Activated naive CD4-positive, alpha-beta T cell treated with anti-CD3 and anti-CD28 coated beads, Interleukin-2, amount 10 ng/mL, durations not matched to agents 7 days and 5 days (primary cell): Measurements from ENCODE around the gene CXCL12.

Experiments used
- CTCF ChIA-PET: fragments of 350-600 bp; sonication (Branson Sonifier 250); formaldehyde crosslinking; loops from one replicate; lab custom pipeline; 2021; ENCODE audit warnings: antibody characterized with exemption; lab: Charles Lee
- DNase-seq: peaks from one replicate; pipeline ENCODE4 v3.0.0-alpha.2; 2020
- H3K27ac Mint-ChIP-seq: one replicate; pipeline ENCODE4 v1.8.0; 2021; ENCODE audit warnings: mild to moderate bottlenecking, moderate library complexity, mixed read lengths
- H3K27me3 Mint-ChIP-seq: one replicate; pipeline ENCODE4 v1.8.0; 2021; ENCODE audit warnings: mild to moderate bottlenecking, mixed read lengths
- H3K36me3 Mint-ChIP-seq: one replicate; pipeline ENCODE4 v1.8.0; 2021; ENCODE audit warnings: mixed read lengths
- H3K4me1 Mint-ChIP-seq: one replicate; pipeline ENCODE4 v1.8.0; 2021; ENCODE audit warnings: mixed read lengths
- H3K4me3 Mint-ChIP-seq: one replicate; pipeline ENCODE4 v1.8.0; 2021; ENCODE audit warnings: mild to moderate bottlenecking, moderate library complexity, mixed read lengths
- H3K9me3 Mint-ChIP-seq: one replicate; pipeline ENCODE4 v1.8.0; 2021; ENCODE audit warnings: mixed read lengths

The CXCL12 gene

GRCh38 chr10:44416021-44416771, 31.3 kb upstream of the CXCL12 start:
- no peak overlapping the region for H3K4me3 Mint-ChIP-seq
- no peak for DNase-seq
- peaks cover 13% of the 10 kb centered on the region for H3K4me1 Mint-ChIP-seq
- no peaks in the 10 kb centered on the region for H3K9me3 Mint-ChIP-seq
- CTCF ChIA-PET = no interaction called here
- no peak overlapping the region for H3K27ac Mint-ChIP-seq
- no peaks in the 10 kb centered on the region for H3K27me3 Mint-ChIP-seq
- H3K36me3 Mint-ChIP-seq = no peaks in the 10 kb centered on the region

DNA sequence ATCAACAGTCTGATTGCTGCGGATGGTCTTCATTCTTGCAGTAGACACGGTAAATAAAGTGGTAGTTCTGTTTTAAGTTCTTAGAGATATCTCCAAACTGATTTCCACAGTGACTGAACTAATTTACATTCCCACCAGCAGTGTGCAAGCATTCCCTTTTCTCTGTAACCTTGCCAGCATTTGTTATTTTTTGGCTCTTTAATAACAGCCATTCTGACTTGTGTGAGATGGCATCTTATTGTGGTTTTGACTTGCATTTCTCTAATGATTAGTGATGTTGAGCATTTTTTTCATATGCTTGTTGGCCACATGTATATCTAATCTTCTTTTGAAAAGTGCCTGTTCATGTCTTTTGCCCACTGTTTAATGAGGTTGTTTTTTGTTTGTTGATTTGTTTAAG, 30.2 kb upstream of the CXCL12 start:
- H3K36me3 Mint-ChIP-seq = no peaks in the 10 kb centered on the region

DNA sequence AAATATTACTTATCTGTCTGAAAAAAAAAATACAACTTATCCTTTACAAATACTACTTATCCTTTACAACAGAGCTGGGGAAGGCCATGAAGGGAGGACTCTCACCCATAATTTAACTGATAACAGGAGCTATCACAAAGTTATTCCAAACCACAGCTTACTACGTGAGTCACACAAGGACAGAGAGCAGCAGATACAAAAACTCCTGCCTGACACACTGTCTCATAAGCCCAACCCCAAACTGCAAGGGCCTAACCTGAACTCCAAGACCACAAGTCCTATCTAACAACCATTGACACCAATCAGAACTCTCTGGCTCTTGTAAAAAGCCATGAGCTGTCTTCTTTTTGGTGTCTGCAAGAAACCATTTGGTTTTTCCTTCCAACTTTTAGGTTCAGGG, 28.5 kb upstream of the CXCL12 start:
- Mint-ChIP-seq H3K4me3 (no peak overlapping the region), H3K4me1 (no peaks in the 10 kb centered on the region), H3K9me3 (no peaks in the 10 kb centered on the region), H3K27me3 (no peaks in the 10 kb centered on the region), H3K27ac (no peak overlapping the region), H3K36me3 (no peaks in the 10 kb centered on the region)
- CTCF ChIA-PET = interaction anchor here (0.8 kb wide), 1 partner anchor 728 kb away, joined by 3 read pairs; no protein-coding TSS in a partner anchor
- no peak for DNase-seq

More for the DNA sequence above, 30.2 kb upstream of the CXCL12 start:
- H3K4me1 Mint-ChIP-seq = peaks cover 5% of the 10 kb centered on the region
- no peaks in the 10 kb centered on the region for H3K9me3 Mint-ChIP-seq
- no peak overlapping the region for H3K27ac Mint-ChIP-seq
- no peak overlapping the region for H3K4me3 Mint-ChIP-seq
- CTCF ChIA-PET = no interaction called here
- no peak for DNase-seq
- H3K27me3 Mint-ChIP-seq = no peaks in the 10 kb centered on the region

DNA sequence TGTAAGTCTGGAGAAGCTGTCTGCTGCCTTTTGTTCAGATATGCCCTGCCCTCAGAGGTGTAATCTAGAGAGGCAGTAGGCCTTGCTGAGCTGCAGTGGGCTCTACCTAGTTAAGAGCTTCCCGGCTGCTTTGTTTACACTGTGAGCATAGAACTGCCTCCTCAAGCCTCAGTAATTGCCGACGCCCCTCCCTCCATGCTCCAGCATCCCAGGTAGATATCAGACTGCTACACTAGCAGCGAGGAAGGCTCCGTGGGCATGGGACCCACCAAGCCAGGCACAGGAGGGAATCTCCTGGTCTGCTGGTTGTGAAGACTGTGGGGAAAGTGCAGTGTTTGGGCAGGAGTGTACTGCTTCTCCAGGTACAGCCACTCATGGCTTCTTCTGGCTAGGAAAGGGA, 26.4 kb upstream of the CXCL12 start:
- H3K27ac Mint-ChIP-seq = no peak overlapping the region

GRCh38 chr10:44404741-44405437, 20.0 kb upstream of the CXCL12 start:
- no peak overlapping the region for H3K27ac Mint-ChIP-seq
- H3K36me3 Mint-ChIP-seq = no peaks in the 10 kb centered on the region
- H3K9me3 Mint-ChIP-seq = no peaks in the 10 kb centered on the region
- CTCF ChIA-PET = no interaction called here
- no peak overlapping the region for H3K4me3 Mint-ChIP-seq
- no peak for DNase-seq
- H3K4me1 Mint-ChIP-seq = no peaks in the 10 kb centered on the region
- H3K27me3 Mint-ChIP-seq = peaks cover 8% of the 10 kb centered on the region

More for the DNA sequence above, 26.4 kb upstream of the CXCL12 start:
- no peaks in the 10 kb centered on the region for H3K9me3 Mint-ChIP-seq
- CTCF ChIA-PET = no interaction called here
- no peak overlapping the region for H3K4me3 Mint-ChIP-seq
- H3K4me1 Mint-ChIP-seq = no peaks in the 10 kb centered on the region
- no peak for DNase-seq
- H3K36me3 Mint-ChIP-seq = no peaks in the 10 kb centered on the region
- no peaks in the 10 kb centered on the region for H3K27me3 Mint-ChIP-seq

GRCh38 chr10:44402465-44403195, 17.7 kb upstream of the CXCL12 start:
- CTCF ChIA-PET = no interaction called here
- Mint-ChIP-seq H3K9me3 (no peaks in the 10 kb centered on the region), H3K4me3 (no peak overlapping the region), H3K27me3 (peaks cover 13% of the 10 kb centered on the region), H3K4me1 (no peaks in the 10 kb centered on the region), H3K27ac (no peak overlapping the region), H3K36me3 (no peaks in the 10 kb centered on the region)
- no peak for DNase-seq

DNA sequence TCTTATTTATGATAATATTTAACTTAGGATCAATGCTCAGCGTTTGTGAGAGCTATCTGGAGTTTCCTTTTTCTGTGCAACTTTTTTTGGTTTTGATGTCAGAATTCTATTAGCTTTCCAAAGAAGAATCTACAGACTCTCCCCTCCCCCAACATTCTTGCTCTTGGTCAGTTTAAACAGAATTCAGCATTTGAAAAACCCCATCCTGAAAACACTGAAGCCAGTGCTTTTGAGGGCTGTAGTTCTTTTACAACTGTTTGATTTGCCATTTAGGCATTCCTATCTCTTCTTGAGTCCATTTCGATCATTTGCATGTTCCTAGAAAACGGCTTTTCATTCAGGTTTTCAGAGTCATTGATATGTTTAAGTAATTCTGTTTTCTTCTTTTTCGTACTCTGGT, 15.6 kb upstream of the CXCL12 start:
- Mint-ChIP-seq H3K4me3 (no peak overlapping the region), H3K36me3 (no peaks in the 10 kb centered on the region), H3K9me3 (no peaks in the 10 kb centered on the region), H3K27me3 (peaks cover 13% of the 10 kb centered on the region), H3K4me1 (no peaks in the 10 kb centered on the region), H3K27ac (no peak overlapping the region)
- CTCF ChIA-PET = interaction anchor here (1.4 kb wide), 1 partner anchor 10 kb away, joined by 3 read pairs; no protein-coding TSS in a partner anchor
- no peak for DNase-seq

DNA sequence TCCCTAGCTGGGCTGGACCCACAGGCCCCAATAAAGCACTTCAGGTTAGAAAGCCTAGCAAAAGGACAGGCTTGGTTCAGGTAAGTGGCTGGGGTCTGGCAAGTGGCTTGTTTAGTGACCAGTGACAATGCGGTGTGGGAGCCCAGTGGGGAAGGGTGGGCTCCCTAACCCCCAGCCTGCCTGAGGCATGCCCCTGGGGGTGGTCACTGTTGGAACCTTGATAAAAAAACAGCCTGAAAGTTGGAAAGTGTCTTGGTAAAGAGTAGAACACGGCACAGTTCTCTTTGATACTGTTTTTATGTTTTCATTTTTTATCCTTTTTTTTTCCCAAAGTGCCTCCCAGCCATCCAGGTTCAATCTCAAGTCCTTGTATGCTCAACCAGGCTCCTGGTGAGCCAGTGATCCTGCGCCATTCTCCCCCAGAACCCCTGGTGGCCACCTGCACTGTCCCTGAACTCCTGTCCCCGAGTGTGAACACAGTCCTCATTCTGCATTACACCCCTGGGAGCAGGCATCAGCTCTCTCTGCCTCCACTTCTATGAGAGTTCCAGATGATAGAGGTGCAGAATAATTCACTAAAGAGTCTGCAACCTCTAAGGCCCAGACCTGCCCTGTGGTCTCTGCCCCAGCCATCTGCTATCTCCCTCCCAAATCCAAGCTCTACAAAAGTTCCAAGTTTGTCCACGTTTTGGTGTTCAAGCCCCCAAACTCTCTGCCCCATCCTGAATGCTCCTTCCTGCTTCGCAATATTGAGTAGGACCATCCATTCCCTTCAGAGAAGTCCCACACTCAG, 15.0 kb upstream of the CXCL12 start:
- no peak overlapping the region for H3K4me3 Mint-ChIP-seq
- H3K27me3 Mint-ChIP-seq = peaks cover 17% of the 10 kb centered on the region
- no peak for DNase-seq
- peak overlapping the region; percentile 45 for H3K27ac Mint-ChIP-seq
- no peaks in the 10 kb centered on the region for H3K9me3 Mint-ChIP-seq
- H3K36me3 Mint-ChIP-seq = no peaks in the 10 kb centered on the region
- CTCF ChIA-PET = no interaction called here
- no peaks in the 10 kb centered on the region for H3K4me1 Mint-ChIP-seq

DNA sequence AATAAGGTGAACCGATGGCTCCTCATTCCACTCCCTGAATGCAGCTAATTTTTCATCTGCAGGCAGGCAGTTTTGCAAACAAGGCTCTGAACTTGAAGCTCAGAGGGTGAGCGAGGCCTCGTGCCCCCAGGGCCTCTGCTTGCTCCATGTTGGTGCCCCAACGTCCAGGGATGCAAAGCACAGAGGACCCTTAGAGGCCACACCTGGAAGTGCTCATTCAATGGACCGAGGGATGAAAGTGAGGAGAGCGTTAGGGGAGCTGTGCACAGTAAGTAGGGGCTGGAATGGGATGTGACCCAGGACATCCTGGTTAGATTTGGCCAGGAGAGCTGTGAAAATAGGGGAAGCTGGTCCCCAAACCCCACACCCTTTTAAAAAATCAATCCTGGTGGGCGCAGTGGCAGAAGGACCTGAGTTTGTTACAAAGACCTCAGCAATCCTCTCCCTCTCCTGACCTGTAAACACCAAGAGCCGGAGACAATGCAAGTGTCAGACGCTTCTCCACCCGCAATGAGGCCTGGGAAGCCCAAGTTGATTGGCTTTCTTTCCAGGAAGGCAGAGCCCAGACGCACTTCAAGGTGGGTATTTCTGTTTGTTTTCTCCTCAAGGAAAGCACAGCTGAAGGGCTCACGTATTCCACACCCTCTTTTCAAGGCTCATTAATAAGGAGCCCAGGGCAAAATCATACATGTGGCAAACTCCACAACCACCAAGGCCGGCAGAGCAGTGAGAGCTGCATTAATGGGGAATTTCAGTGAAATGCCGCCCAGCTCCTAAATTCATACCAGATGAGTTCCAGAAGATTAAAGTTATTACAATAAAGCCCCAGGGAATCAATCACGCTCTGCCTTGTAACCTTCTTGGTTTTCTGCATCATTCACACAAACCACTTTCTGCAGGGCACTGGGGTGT, 14.1 kb upstream of the CXCL12 start:
- CTCF ChIA-PET = no interaction called here
- Mint-ChIP-seq H3K27me3 (peaks cover 19% of the 10 kb centered on the region), H3K36me3 (no peaks in the 10 kb centered on the region), H3K27ac (no peak overlapping the region), H3K4me3 (no peak overlapping the region), H3K4me1 (no peaks in the 10 kb centered on the region), H3K9me3 (no peaks in the 10 kb centered on the region)
- DNase-seq = no peak

GRCh38 chr10:44398271-44398670, 13.4 kb upstream of the CXCL12 start:
- H3K27ac Mint-ChIP-seq = no peak overlapping the region
- DNase-seq = no peak
- no peaks in the 10 kb centered on the region for H3K9me3 Mint-ChIP-seq
- no peaks in the 10 kb centered on the region for H3K36me3 Mint-ChIP-seq
- no peak overlapping the region for H3K4me3 Mint-ChIP-seq
- CTCF ChIA-PET = no interaction called here
- H3K27me3 Mint-ChIP-seq = peaks cover 19% of the 10 kb centered on the region
- no peaks in the 10 kb centered on the region for H3K4me1 Mint-ChIP-seq

GRCh38 chr10:44397476-44398225, 12.8 kb upstream of the CXCL12 start:
- H3K4me3 Mint-ChIP-seq = no peak overlapping the region

DNA sequence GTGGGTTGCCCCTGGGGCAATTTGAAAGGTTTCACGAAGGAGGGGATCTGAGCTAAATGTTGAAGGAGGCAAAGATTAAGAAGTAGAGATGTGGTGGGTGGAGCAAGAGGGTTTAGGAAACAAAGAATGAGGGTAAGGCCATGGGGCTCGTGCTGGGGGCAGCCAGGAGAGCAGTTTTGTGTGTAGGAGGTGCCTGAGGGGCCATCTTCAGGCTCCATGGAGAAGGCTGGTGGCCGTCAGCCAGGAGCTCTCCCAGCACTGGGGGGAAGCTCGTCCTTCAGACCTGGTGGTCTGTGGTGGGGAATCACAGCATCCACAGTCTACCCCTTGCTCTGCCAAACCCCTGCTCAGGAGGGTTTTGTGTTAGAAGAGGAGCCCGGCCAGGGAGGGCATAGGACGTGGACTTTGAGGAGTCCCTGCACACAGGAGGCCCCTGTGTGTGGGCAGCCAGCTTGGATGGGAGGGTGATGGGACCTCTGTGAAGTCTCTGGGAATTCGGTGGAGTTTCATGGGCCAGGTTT, 11.8 kb upstream of the CXCL12 start:
- no peaks in the 10 kb centered on the region for H3K36me3 Mint-ChIP-seq
- H3K9me3 Mint-ChIP-seq = no peaks in the 10 kb centered on the region
- no peaks in the 10 kb centered on the region for H3K4me1 Mint-ChIP-seq
- no peak for DNase-seq
- peaks cover 26% of the 10 kb centered on the region for H3K27me3 Mint-ChIP-seq
- CTCF ChIA-PET = no interaction called here
- H3K27ac Mint-ChIP-seq = no peak overlapping the region
- no peak overlapping the region for H3K4me3 Mint-ChIP-seq

More at GRCh38 chr10:44397476-44398225, 12.8 kb upstream of the CXCL12 start:
- Mint-ChIP-seq H3K27ac (no peak overlapping the region), H3K9me3 (no peaks in the 10 kb centered on the region), H3K36me3 (no peaks in the 10 kb centered on the region), H3K27me3 (peaks cover 17% of the 10 kb centered on the region), H3K4me1 (no peaks in the 10 kb centered on the region)
- CTCF ChIA-PET = no interaction called here
- DNase-seq = no peak
